K562 (cell line): ENCODE data around the gene ATP6V0A1. TPM values are rescaled to one million over a fixed set of nuclear protein-coding genes. Genes with fewer than 3 reads are reported as not detected.

Experiments
- ARID4B ChIP-seq: sonication (generic); formaldehyde crosslinking; IDR thresholded peaks from 2 replicates; pipeline ENCODE4 v1.8.0; 2022; ENCODE audit warnings: mild to moderate bottlenecking, missing genetic modification reagents
- CTBP1 ChIP-seq: fragments of 450-650 bp; IDR thresholded peaks from 2 replicates; pipeline ENCODE4 v1.6.1; 2016; ENCODE audit warnings: borderline replicate concordance
- HMBOX1 ChIP-seq: sonication (generic); IDR thresholded peaks from 2 replicates; pipeline ENCODE4 v1.6.1; 2016
- MBD1 ChIP-seq: fragments of 250-450 bp; sonication (Bioruptor Pico); IDR thresholded peaks from 2 replicates; pipeline ENCODE4 v1.8.0; 2022; ENCODE audit warnings: inconsistent platforms
- PTRF ChIP-seq: fragments of 450-650 bp; IDR thresholded peaks from 2 replicates; pipeline ENCODE4 v1.6.1; 2016; ENCODE audit warnings: mild to moderate bottlenecking, missing genetic modification characterization, missing compliant biosample characterization
- THRAP3 ChIP-seq: fragments of 450-650 bp; IDR thresholded peaks from 2 replicates; pipeline ENCODE4 v1.6.1; 2016; ENCODE audit warnings: mild to moderate bottlenecking, inconsistent platforms, borderline replicate concordance
- ZNF551 ChIP-seq: fragments of 250-450 bp; sonication (Bioruptor Pico); IDR thresholded peaks from 2 replicates; pipeline ENCODE4 v1.5.0; 2021; ENCODE audit warnings: mild to moderate bottlenecking, moderate library complexity
- ZNF655 ChIP-seq: fragments of 250-450 bp; sonication (Bioruptor Pico); IDR thresholded peaks from 2 replicates; pipeline ENCODE4 v1.5.0; 2021
- polyA plus RNA-seq, 8 experiments: library from polyadenylated mRNA; depleted of rRNA in 4 of 8; stranded (reverse) in 5 of 8; unstranded in 3 of 8; fragments of >200 nt; fragmentation: Nextera tagmentation in 2 of 8; fragmentation: Illumina TruSeq in 1 of 8; extraction: Ambion mirVana in 2 of 8; extraction: Trizol in 1 of 8; gene quantifications; 2 replicates each; pipeline versions ENCODE4 v1.2.1 to v1.2.3, GENCODE V29; 2011 to 2014; ENCODE audit warnings: inconsistent platforms in 1 of 8, missing spikeins in 1 of 8
- total RNA-seq, 7 experiments: library from RNA; depleted of rRNA in 6 of 7; stranded (reverse); fragments of >200 nt in 6 of 7; fragmentation: Illumina TruSeq in 2 of 7; extraction: Trizol in 2 of 7; gene quantifications; 2 replicates each; pipeline versions ENCODE4 v1.2.1 to v1.2.3, GENCODE V29; 2011 to 2021; ENCODE audit warnings: low replicate concordance in 1 of 7
- TF ChIP-seq, protein P1 (sequence below): fragments of 250-450 bp; sonication (Bioruptor Pico); IDR thresholded peaks from 2 replicates; pipeline ENCODE4 v1.4.0; 2020; ENCODE audit warnings: mild to moderate bottlenecking
- TF ChIP-seq, protein P2 (sequence below): sonication (generic); formaldehyde crosslinking; IDR thresholded peaks from 2 replicates; pipeline ENCODE4 v1.8.0; 2022; ENCODE audit warnings: missing genetic modification reagents, mild to moderate bottlenecking, borderline replicate concordance

The ATP6V0A1 gene
- total and polyA plus RNA-seq, 9 of the 15 experiments (the other 6 are each of a cell fraction or from before 2014, with no cell fraction given), result 11.8 to 158 (median 75.5) TPM

- TF ChIP-seq ZNF655 (no peak), HMBOX1 (peak; percentile 83), THRAP3 (no peak), ARID4B (0 out of 2 replicates have a peak, but pooled peaks have one; percentile 48), ZNF551 (CRISPR knock-in tag) (no peak), PTRF (tag) (no peak), MBD1 (no peak), CTBP1 (peak; percentile 85)
- TF ChIP-seq, protein P1, sequence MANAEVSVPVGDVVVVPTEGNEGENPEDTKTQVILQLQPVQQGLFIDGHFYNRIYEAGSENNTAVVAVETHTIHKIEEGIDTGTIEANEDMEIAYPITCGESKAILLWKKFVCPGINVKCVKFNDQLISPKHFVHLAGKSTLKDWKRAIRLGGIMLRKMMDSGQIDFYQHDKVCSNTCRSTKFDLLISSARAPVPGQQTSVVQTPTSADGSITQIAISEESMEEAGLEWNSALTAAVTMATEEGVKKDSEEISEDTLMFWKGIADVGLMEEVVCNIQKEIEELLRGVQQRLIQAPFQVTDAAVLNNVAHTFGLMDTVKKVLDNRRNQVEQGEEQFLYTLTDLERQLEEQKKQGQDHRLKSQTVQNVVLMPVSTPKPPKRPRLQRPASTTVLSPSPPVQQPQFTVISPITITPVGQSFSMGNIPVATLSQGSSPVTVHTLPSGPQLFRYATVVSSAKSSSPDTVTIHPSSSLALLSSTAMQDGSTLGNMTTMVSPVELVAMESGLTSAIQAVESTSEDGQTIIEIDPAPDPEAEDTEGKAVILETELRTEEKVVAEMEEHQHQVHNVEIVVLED (CRISPR knock-in tag), result 0 out of 2 replicates have a peak, but pooled peaks have one; percentile 8
- TF ChIP-seq, protein P2, sequence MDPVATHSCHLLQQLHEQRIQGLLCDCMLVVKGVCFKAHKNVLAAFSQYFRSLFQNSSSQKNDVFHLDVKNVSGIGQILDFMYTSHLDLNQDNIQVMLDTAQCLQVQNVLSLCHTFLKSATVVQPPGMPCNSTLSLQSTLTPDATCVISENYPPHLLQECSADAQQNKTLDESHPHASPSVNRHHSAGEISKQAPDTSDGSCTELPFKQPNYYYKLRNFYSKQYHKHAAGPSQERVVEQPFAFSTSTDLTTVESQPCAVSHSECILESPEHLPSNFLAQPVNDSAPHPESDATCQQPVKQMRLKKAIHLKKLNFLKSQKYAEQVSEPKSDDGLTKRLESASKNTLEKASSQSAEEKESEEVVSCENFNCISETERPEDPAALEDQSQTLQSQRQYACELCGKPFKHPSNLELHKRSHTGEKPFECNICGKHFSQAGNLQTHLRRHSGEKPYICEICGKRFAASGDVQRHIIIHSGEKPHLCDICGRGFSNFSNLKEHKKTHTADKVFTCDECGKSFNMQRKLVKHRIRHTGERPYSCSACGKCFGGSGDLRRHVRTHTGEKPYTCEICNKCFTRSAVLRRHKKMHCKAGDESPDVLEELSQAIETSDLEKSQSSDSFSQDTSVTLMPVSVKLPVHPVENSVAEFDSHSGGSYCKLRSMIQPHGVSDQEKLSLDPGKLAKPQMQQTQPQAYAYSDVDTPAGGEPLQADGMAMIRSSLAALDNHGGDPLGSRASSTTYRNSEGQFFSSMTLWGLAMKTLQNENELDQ (CRISPR knock-in tag), result no peak
These were observed 73.0 kb downstream of the ATP6V0A1 start (continued) for GRCh38 chr17:42531455-42532354.
